Smooth muscle cell (in vitro differentiated cells): ENCODE results near the gene INVS. TPM values are rescaled to one million over a fixed set of nuclear protein-coding genes. Genes with fewer than 3 reads are reported as not detected.
"Not testable (repeated sequence)": the region's sequence is repeated elsewhere in the genome, so short reads cannot be mapped to it uniquely, and the experiment has no call there.

Experiments used
- DNase-seq: peaks from one replicate; lab custom pipeline; 2025; ENCODE audit not compliant: unreplicated experiment; lab: John Stamatoyannopoulos, UW
- H2AFZ ChIP-seq: fragments of 200-600 bp; sonication (generic); 2 replicates; pipeline ENCODE4 v1.6.0; 2016; ENCODE audit warnings: antibody characterized with exemption, low read depth, mild to moderate bottlenecking
- H3F3A ChIP-seq: fragments of 200-600 bp; sonication (generic); 2 replicates; pipeline ENCODE4 v1.6.0; 2017; ENCODE audit warnings: antibody characterized with exemption, low read depth
- H3K27ac ChIP-seq: fragments of 200-600 bp; sonication (generic); 2 replicates; pipeline ENCODE4 v1.5.1; 2016; ENCODE audit warnings: low read depth, mild to moderate bottlenecking
- H3K27me3 ChIP-seq: fragments of 200-600 bp; sonication (generic); 2 replicates; pipeline ENCODE4 v1.6.1; 2016; ENCODE audit warnings: low read depth, mild to moderate bottlenecking
- H3K36me3 ChIP-seq: fragments of 200-600 bp; sonication (generic); 2 replicates; pipeline ENCODE4 v1.5.1; 2016; ENCODE audit warnings: low read depth
- H3K4me1 ChIP-seq: fragments of 200-600 bp; sonication (generic); 2 replicates; pipeline ENCODE4 v1.5.1; 2016; ENCODE audit warnings: low read depth
- H3K4me2 ChIP-seq: fragments of 200-600 bp; sonication (generic); 2 replicates; pipeline ENCODE4 v1.6.0; 2016; ENCODE audit warnings: mild to moderate bottlenecking
- H3K4me3 ChIP-seq: fragments of 200-600 bp; sonication (generic); 2 replicates; pipeline ENCODE4 v1.5.1; 2016; ENCODE audit warnings: mild to moderate bottlenecking
- H3K79me2 ChIP-seq: fragments of 200-600 bp; sonication (generic); 2 replicates; pipeline ENCODE4 v1.6.0; 2016; ENCODE audit warnings: low read depth, mild to moderate bottlenecking
- H3K9ac ChIP-seq: fragments of 200-600 bp; sonication (generic); 2 replicates; pipeline ENCODE4 v1.6.0; 2016; ENCODE audit warnings: low read depth
- H3K9me3 ChIP-seq: fragments of 200-600 bp; sonication (generic); replicated peaks from 2 replicates; pipeline ENCODE4 v1.5.1; 2016; ENCODE audit warnings: low read depth
- H4K20me1 ChIP-seq: fragments of 200-600 bp; sonication (generic); 2 replicates; pipeline ENCODE4 v1.6.0; 2016; ENCODE audit warnings: low read depth
- WGBS: methylation state at CpG from one replicate; pipeline ENCODE4 v1.1.7; 2016; ENCODE audit warnings: low lambda C conversion rate; 5-methylcytosine and 5-hydroxymethylcytosine counted together
- polyA plus RNA-seq: library from polyadenylated mRNA; unstranded; fragments of >200 nt; fragmentation: Nextera tagmentation; extraction: Ambion mirVana; gene quantifications from 2 replicates; pipeline ENCODE4 v1.2.1, GENCODE V29; 2016
- total RNA-seq: library from RNA; depleted of rRNA; stranded (reverse); fragments of >200 nt; gene quantifications from 2 replicates; pipeline ENCODE4 v1.2.3, GENCODE V29; 2014
- TF ChIP-seq, protein P1 (sequence below): fragments of 200-600 bp; sonication (generic); IDR thresholded peaks from 2 replicates; pipeline ENCODE4 v1.5.1; 2017; ENCODE audit warnings: borderline replicate concordance, mild to moderate bottlenecking, antibody characterized with exemption; ENCODE audit not compliant: insufficient read depth, poor library complexity, severe bottlenecking

Gene INVS
- total and polyA plus RNA-seq, 2 experiments from 2014 or later: 8.1 to 16.0 TPM

DNA sequence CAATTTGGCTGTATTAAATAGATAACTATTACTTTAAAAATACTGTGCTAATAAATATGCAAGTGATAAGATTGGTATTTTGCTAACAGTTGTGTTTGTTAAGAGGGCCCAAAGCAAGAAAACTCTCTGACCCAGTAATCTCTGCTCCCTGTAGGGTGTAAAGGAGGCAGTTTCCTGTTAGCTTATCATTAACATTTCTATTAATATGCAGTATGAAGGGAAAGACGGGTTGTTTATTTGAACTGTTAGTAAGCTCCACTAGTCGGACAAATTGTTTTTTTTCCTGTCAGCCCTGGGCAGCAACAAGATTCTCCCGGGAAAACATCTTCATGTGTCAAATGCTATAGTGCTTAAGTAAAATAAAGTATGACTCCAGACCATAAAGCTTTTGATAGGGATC, 35.9 kb upstream of the INVS start:
- Histone ChIP-seq H3K9ac (no peak overlapping the region), H3K27me3 (no peaks in the 10 kb centered on the region), H3F3A (peaks cover 10% of the 10 kb centered on the region), H3K79me2 (peaks cover 58% of the 10 kb centered on the region), H3K4me1 (peaks cover 6% of the 10 kb centered on the region), H3K4me2 (peak overlapping the region; percentile 61), H3K27ac (peak overlapping the region; percentile 16), H2AFZ (no peak overlapping the region), H3K36me3 (no peaks in the 10 kb centered on the region), H3K4me3 (no peak overlapping the region), H3K9me3 (no peaks in the 10 kb centered on the region), H4K20me1 (peaks cover 72% of the 10 kb centered on the region)
- 33% methylated on average over 3 of the region's 3 CpGs for WGBS
- no peak for DNase-seq
- TF ChIP-seq, protein P1, sequence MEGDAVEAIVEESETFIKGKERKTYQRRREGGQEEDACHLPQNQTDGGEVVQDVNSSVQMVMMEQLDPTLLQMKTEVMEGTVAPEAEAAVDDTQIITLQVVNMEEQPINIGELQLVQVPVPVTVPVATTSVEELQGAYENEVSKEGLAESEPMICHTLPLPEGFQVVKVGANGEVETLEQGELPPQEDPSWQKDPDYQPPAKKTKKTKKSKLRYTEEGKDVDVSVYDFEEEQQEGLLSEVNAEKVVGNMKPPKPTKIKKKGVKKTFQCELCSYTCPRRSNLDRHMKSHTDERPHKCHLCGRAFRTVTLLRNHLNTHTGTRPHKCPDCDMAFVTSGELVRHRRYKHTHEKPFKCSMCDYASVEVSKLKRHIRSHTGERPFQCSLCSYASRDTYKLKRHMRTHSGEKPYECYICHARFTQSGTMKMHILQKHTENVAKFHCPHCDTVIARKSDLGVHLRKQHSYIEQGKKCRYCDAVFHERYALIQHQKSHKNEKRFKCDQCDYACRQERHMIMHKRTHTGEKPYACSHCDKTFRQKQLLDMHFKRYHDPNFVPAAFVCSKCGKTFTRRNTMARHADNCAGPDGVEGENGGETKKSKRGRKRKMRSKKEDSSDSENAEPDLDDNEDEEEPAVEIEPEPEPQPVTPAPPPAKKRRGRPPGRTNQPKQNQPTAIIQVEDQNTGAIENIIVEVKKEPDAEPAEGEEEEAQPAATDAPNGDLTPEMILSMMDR: no peak

DNA sequence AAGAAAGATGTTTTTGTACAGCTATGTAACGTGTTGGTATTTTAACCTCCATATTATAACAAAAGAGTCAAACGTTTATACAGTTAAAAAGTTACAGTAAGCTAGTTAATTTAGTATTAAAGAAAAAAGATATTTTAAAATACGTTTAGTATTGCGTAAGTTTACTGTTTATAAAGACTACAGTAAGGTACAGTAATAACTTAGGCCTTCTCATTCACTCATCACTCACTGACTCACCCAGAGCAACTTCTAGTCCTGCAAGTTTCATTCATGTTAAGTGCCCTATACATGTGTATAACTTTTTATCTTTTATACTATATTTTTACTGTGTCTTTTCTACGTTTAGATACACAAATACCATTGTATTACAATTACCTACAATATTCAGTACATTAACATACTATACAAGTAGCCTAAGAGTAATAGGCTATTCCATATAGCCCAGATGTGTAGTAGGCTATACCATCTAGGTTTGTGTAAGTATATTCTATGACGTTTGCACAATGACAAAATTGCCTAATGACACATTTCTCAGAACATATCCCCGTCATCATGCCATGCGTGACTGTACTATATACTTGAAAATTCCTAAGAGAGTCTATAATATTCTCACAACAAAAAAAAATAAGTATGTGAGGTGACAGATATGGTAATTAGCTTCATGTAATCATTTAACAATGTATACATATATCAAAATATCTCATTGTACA, 34.0 kb upstream of the INVS start:
- WGBS: 62% methylated on average over 8 of the region's 8 CpGs
- Histone ChIP-seq H3K36me3 (no peaks in the 10 kb centered on the region), H3K27me3 (no peaks in the 10 kb centered on the region), H3K9ac (peak overlapping the region; percentile 56), H3K79me2 (peaks cover 58% of the 10 kb centered on the region), H3F3A (peaks cover 10% of the 10 kb centered on the region), H3K9me3 (no peaks in the 10 kb centered on the region), H3K27ac (peak overlapping the region; percentile 88), H2AFZ (no peak overlapping the region), H3K4me3 (no peak overlapping the region), H4K20me1 (peaks cover 65% of the 10 kb centered on the region), H3K4me2 (peak overlapping the region; percentile 46), H3K4me1 (peaks cover 6% of the 10 kb centered on the region)
- DNase-seq: no peak
- TF ChIP-seq, protein P1: no peak

DNA sequence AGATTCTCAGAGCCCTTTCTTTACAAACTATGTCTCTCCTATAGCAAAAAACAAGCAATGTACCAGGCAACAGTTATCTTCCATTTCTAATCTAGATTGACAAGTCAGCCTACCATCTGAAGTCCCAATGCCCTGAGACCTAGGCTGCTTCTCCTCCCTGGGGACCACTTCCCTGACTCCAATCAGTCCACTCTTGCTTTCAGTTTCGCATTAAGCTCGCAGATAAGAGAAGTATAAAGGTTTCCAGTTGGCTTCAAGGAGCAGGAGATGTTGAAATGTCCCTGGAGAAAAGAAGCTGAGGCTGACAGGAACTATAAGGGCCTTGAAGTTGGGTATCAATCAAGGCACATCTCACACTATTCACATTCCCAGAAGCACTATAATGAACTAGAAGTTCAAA, 32.5 kb upstream of the INVS start:
- H3K4me2 ChIP-seq: no peak overlapping the region
- peak overlapping the region; percentile 88 for H3K27ac ChIP-seq
- H3K79me2 ChIP-seq: peaks cover 61% of the 10 kb centered on the region
- DNase-seq: no peak
- H3K9me3 ChIP-seq: no peaks in the 10 kb centered on the region
- WGBS: 81% methylated on average over 2 of the region's 2 CpGs
- H2AFZ ChIP-seq: no peak overlapping the region
- H3K9ac ChIP-seq: peak overlapping the region; percentile 56
- H3K4me1 ChIP-seq: peaks cover 6% of the 10 kb centered on the region
- no peaks in the 10 kb centered on the region for H3K27me3 ChIP-seq
- peaks cover 66% of the 10 kb centered on the region for H4K20me1 ChIP-seq
- TF ChIP-seq, protein P1: no peak
- H3F3A ChIP-seq: peaks cover 10% of the 10 kb centered on the region
- no peak overlapping the region for H3K4me3 ChIP-seq
- H3K36me3 ChIP-seq: no peaks in the 10 kb centered on the region

DNA sequence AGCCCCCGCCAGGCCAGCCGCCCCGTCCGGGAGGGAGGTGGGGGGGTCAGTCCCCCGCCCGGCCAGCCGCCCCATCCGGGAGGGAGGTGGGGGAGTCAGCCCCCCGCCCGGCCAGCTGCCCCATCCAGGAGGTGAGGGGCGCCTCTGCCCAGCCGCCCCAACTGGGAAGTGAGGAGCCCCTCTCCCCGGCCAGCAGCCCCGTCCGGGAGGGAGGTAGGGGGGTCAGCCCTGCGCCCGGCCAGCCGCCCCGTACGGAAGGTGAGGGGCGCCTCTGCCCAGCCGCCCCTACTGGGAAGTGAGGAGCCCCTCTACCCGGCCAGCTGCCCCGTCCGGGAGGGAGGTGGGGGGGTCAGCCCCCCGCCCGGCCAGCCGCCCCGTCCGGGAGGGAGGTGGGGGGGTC, 31.1 kb upstream of the INVS start:
- H2AFZ ChIP-seq, H3K27ac ChIP-seq, H3K36me3 ChIP-seq, H3K9ac ChIP-seq, DNase-seq, H3K9me3 ChIP-seq, H3F3A ChIP-seq, H3K4me1 ChIP-seq, H3K4me3 ChIP-seq, H3K27me3 ChIP-seq, H3K4me2 ChIP-seq: not testable (repeated sequence)
- Histone ChIP-seq H4K20me1 (peaks cover 60% of the 10 kb centered on the region), H3K79me2 (peaks cover 62% of the 10 kb centered on the region)
- WGBS: 94% methylated on average over 9 of the region's 30 CpGs

DNA sequence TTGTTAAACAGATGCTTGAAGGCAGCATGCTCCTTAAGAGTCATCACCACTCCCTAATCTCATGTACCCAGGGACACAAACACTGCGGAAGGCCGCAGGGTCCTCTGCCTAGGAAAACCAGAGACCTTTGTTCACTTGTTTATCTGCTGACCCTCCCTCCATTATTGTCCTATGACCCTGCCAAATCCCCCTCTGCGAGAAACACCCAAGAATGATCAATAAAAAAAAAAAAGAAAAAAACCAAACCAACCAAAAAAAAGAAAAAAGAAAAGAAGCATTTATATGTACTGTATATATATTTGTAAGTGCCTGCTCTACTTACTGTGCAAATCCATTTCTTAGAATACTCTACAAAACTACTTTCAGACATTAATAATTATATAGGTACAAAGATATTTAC, 30.0 kb upstream of the INVS start:
- WGBS: no CpG with 5 or more reads among the region's 3 CpGs

More for the DNA sequence above, 30.0 kb upstream of the INVS start:
- not testable (repeated sequence) for DNase-seq, H3K4me1 ChIP-seq, H3F3A ChIP-seq, H3K4me3 ChIP-seq, H3K36me3 ChIP-seq, H3K9me3 ChIP-seq, H3K27ac ChIP-seq, H3K4me2 ChIP-seq, H3K9ac ChIP-seq, H2AFZ ChIP-seq, H3K27me3 ChIP-seq
- Histone ChIP-seq H3K79me2 (peaks cover 61% of the 10 kb centered on the region), H4K20me1 (peaks cover 60% of the 10 kb centered on the region)
